GM18907 (cell line): ENCODE data around the gene CENATAC.
"Not testable (repeated sequence)": the region's sequence is repeated elsewhere in the genome, so short reads cannot be mapped to it uniquely, and the experiment has no call there.

Source experiments
- ATAC-seq: cut with Tn5 transposase; IDR thresholded peaks from one replicate; pipeline ENCODE4 v1.9.1; 2021; ENCODE audit warnings: mild to moderate bottlenecking, moderate library complexity; ENCODE audit not compliant: unreplicated experiment

The CENATAC gene

DNA sequence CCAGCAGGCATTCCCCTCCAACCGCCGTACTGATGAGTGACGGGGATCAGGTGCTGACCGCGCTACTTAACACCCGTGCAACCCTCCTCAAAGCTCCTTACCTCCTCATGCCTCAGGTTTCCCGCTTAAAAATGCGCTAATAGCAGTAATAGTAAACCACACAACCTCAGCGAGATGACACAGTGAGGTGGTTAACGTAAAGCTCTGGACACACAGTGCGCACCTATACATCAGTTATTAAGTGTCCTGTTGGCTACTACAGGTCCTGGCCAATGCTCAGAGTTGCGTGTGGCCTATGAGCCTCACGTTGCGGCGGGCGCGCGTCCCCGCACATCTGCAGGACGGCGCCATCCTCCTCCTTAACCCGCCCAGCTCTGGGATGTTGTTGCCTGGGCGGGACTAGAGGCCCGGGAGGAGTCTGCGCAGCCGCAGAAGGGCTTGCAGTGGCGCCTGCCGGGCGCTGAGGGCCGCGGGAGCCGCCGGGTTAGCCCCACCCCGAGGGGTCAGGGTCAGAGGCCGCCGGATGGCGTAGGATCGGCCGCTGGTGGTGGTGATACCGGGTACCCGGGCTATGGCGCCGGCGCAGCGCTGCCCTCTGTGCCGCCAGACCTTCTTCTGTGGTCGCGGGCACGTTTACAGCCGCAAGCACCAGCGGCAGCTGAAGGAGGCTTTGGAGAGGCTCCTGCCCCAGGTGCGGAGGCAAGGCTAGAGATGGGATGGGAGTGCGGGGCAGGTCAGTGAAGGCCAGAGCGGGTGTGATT lies at the start of gene CENATAC:
TSS of gene CENATAC (plus strand) at position 512 of the 761 bp plus-strand sequence. CDS start at position 572, 60 bp downstream.
- peak; percentile 89 for ATAC-seq

DNA sequence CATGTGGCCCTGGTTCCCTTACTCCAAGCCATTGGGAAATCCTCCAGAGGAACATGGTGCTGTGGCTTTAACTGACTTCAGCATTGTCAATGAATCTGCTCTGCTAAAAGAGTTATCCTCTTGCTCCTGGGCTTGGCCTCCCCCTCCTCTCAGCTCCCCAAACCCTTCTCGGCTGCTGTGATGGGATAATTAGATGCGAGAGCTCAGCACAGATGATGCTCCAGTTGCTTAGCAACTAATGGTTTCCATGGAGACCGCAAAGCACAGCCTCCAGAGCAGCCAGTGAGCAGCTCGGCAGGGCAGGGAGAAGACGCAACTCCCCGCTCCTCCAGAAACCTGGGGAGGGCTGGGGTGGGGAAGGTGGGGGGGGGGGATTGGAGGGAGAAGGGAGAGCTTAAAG lies 44.7 kb upstream of the CENATAC start:
- ATAC-seq, result no peak

DNA sequence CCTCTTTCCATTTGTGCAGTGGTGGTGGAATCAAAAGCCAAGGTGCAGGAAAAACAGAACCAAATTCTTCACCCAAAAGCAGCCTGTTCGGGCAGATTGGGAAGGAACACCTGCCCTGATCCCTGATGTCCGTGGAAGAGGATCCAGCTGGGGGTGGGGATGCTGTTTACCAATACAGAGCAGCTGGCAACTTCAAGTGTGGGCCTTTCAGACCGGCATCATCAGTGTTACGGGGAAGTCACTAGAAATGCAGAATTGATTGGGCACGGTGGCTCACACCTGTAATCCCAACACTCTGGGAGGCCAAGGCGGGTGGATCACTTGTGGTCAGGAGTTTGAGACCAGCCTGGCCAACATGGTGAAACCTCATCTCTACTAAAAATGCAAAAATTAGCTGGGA lies 44.0 kb upstream of the CENATAC start:
- ATAC-seq, result not testable (repeated sequence)

DNA sequence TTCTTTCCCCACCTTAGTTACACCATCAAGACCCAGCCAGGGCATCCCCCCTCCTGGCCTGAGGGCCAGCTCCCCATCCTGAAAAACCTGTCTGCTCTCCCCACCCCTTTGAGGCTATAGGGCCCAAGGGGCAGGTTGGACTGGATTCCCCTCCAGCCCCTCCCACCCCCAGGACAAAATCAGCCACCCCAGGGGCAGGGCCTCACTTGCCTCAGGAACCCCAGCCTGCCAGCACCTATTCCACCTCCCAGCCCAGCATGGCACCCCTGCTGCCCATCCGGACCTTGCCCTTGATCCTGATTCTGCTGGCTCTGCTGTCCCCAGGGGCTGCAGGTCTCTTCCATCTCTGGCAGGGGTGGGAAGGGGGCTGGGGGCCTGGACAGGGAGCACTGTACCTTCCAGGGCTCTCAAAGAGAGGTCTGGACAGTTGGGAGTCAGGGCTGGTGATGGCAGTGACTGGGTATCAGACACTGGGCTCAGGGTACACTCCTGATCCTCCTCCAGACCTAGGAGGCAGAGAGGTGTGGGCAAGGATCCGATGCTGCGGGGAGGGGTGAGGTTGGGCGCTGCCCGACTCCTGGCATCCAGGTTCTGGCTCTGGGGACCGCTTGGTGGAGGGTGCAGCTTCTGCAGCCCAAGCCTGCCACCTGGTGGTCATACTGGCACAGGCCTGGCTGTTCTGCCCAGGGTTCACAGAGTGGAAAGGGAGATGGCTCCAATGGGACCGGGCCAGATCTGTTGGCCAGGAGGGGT lies 41.7 kb upstream of the CENATAC start, which contains the start of gene UPK2:
TSS of gene UPK2 (plus strand) at position 205 of the 753 bp plus-strand sequence. CDS start at position 258, 53 bp downstream.
- ATAC-seq, result peak; percentile 68

DNA sequence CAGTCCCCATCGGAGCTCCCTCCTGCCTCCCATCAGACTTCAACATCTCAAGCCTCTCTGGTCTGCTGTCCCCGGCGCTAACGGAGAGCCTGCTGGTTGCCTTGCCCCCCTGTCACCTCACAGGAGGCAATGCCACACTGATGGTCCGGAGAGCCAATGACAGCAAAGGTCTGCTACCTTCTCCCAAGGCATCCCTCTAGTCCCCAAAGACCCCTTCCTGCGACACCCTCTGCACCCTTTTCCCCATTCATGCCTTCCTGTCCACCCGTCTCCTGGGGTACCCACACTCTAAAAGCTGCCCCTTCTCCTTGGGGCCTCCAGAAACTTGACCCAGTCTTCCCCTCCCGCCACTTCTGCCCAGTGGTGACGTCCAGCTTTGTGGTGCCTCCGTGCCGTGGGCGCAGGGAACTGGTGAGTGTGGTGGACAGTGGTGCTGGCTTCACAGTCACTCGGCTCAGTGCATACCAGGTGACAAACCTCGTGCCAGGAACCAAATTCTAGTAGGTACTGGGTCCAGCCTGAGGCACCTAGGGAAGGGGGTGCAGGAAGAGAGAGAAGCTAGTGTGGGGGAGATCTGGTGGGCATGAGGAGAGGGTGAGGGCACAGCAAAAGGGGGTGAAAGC lies 41.0 kb upstream of the CENATAC start:
- no peak for ATAC-seq

DNA sequence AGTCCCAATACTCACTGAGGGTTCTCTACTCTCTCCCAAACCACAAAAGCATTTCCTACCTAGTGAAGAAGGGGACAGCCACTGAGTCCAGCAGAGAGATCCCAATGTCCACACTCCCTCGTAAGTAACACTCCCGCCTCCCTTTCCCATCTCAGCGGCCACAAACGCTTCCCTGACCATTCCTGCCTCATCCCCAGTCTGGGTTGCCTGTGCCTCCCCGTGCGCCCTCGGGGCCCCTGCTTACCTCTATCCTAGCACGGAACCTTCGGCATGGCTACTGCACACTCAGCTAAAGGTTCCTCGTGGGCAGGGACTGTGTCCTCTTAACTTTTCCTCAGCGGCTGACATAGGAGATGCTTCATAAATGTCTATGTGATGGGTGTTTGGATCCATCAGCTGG lies 40.4 kb upstream of the CENATAC start:
- no peak for ATAC-seq

DNA sequence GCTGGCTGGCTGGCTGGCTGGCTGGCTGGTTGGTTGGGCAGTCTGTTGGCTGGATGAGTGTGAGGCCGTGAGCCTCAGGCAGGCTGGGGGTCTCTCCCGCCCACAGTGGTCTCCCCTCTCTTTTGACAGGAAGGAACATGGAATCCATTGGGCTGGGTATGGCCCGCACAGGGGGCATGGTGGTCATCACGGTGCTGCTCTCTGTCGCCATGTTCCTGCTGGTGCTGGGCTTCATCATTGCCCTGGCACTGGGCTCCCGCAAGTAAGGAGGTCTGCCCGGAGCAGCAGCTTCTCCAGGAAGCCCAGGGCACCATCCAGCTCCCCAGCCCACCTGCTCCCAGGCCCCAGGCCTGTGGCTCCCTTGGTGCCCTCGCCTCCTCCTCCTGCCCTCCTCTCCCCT lies 40.0 kb upstream of the CENATAC start:
- ATAC-seq, result no peak

DNA sequence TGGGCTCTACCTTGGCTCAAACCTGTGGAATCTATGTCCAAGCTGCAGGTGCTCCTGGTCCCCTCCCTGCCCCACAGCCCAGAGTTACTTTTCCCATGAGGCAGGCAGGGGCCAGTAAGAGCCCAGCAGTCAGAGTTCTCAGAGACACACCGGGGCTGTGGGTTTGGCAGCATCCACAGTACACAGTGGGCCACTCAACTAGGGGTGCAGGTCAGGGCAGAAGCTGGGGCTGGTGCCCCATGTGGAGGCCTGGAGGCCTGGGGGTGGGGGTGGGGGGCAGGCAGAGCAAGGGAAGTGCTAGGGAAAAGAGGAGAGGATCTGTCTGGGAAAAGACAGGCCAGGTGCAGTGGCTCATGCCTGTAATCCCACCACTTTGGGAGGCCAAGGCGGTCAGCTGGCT lies 39.4 kb upstream of the CENATAC start:
- ATAC-seq, result no peak

DNA sequence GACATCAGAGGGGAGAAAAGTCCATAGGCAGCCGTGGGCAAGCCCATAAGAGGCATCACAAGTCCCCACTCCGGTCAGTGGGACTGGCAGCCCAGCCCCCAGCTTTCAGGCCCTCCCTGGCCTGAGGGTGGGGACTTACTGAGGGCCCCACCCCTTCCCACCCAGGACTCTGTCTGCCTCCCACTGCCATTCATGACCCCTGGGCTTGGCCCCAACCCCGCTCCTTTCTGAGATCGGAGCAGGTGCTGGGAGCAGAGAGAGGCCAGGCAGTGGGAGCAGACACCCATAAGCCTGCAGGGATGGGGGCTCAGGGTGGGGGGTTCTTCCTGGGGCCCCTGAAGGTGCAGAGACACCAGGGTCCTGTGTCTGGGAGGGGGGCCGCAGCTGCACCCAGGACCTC lies 36.7 kb upstream of the CENATAC start:
- ATAC-seq, result no peak

DNA sequence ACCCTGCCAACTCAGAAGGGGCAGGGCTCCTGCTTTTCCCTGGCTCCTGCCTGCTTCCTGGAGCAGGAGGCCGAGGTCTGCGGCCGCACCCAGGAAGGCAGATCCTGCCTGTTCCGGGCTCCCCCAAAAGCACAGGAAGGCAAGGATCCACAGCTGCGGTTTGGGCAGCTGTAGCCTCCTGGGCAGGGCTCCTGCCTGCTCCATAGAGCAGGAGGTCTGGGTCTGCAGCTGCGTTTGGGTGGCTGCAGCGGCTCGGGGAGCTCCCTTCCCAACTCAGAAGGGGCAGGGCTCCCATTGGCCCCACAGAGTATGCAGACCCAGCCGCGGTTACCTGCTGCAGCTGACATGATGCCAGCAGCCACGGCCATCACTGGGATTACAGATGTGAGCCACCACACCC lies 36.3 kb upstream of the CENATAC start:
- ATAC-seq, result no peak

- ATAC-seq, result not testable (repeated sequence)
Measured at GRCh38 chr11:118969508-118969907, 28.4 kb upstream of the CENATAC start.

GRCh38 chr11:118971646-118972045 lies 26.3 kb upstream of the CENATAC start, which contains the start of gene FOXR1:
TSS of gene FOXR1 (plus strand) at chr11:118971761. CDS start at chr11:118971932, 171 bp downstream.
- no peak for ATAC-seq

DNA sequence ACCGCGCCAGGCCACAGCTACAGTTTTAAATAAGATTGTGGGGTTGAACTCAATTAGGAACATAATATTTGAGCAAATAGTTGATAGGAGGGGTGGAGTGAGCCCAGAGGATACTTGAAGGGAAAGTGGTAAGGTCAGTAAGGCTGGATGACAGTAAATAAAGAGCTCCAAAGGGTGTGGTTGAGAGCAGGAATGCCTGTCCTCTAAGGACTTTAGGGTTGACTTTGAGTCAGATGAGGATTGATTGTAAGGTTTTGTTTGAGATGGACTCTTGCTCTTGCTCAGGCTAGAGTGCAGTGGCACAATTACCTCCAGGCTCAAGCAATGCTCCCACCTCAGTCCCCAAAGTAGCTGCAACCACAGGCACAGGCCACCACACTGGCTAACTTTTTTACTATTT lies 24.0 kb upstream of the CENATAC start:
- ATAC-seq, result no peak

DNA sequence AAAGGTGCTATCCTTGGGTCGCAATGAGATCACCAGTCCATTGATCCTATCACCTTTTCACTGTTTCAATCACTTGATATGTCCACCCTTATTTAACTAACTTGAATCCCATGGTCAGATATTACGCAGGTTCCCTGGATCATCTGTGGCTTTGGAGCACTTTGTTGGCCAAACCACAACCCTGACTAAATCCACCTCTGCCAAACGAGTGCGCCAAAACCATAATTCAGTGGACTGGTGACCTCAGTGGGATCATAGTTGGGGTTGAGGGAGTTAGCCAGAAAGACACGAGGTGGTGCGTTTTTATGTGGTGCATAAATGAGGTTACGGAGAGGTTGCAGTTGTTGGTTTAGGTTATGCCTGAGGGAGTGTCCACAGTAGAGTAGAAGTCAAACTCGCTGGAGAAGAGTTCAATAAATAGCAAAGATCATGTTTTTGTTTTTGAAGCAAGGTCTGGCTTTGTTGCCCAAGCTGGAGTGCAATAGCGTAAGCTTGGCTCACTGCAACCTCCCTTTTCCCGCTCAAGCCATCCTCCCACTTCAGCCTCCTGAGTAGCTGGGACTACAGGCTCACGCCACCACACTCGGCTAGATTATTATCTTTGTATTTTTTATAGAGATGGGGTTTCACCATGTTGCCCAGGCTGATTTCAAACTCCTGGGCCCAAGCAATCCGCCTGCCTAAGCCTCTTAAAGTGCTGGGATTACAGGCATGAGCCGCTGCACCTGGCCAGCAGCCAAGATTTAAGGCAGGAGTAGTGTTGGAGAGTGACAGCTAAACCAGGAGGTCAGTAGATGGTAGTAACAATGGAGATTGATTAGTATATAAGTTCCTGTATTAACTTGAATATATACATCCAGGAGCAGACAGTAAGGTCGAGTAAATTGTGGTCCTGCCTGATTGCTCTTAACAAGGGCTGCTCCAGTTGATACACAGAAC lies 21.9 kb upstream of the CENATAC start:
- no peak for ATAC-seq

- no peak for ATAC-seq
Measured at GRCh38 chr11:118979434-118979833, 18.5 kb upstream of the CENATAC start.

DNA sequence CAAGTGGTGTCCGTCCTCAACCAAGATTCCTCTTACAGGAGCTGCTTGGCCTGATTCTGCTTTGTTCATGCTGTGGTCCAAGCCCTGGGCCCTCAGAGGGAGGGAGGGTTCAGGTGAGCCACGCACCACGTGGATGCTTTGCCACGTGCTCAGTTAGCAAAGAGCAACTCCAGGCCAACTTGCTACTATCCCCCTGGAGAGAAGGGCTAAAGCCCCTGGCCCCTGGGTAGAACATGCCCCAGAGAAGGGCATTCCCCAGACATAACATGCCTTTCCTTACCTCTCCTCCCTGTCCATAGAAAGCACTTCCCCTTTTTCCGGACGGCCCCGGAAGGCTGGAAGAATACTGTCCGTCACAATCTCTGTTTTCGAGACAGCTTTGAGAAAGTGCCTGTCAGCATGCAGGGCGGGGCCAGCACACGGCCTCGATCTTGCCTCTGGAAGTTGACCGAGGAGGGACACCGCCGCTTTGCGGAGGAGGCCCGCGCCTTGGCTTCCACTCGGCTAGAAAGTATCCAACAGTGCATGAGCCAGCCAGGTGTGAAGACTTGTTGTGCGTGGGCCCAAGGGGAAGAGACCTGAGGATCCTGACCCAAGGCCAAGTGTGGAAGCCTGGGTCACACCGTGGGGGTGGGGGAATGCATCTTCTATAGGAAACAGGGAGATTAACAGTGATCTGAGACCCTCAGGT lies 17.6 kb upstream of the CENATAC start:
- no peak for ATAC-seq

DNA sequence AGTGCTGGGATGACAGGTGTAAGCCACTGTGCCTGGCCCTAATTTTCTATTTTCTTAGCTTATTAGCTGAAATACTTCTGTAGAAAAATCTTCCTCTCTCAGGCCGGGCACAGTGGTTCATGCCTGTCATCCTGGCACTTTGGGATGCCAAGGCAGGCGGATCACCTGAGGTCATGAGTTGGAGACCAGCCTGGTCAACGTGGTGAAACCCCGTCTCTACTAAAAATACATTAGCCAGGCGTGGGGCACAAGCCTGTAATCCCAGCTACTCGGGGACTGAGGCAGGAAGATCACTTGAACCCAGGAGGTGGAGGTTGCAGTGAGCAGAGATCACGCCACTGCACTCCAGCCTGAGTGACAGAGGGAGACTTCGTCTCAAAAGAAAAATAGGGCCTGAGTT lies 13.6 kb upstream of the CENATAC start:
- ATAC-seq, result not testable (repeated sequence)

GRCh38 chr11:118984825-118985224 lies 13.1 kb upstream of the CENATAC start:
- no peak for ATAC-seq

- no peak for ATAC-seq
Measured at GRCh38 chr11:118988280-118988679, 9.7 kb upstream of the CENATAC start.

DNA sequence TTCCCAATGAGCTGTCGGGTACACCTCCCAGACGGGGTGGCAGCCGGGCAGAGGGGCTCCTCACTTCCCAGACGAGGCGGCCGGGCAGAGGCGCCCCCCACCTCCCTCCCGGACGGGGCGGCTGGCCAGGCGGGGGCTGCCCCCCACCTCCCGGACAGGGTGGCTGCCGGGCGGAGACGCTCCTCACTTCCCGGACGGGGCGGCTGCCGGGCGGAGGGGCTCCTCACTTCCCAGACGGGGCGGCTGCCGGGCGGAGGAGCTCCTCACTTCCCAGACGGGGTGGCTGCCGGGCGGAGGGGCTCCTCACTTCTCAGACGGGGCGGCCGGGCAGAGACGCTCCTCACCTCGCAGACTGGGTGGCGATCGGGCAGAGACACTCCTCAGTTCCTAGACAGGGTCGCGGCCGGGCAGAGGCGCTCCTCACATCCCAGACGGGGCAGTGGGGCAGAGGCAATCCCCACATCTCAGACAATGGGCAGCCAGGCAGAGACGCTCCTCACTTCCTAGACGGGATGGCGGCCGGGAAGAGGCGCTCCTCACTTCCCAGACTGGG lies 6.4 kb upstream of the CENATAC start:
- not testable (repeated sequence) for ATAC-seq
